HG03103 (cell line): ENCODE measurements around the gene STPG4.

Experiments
- ATAC-seq: cut with Tn5 transposase; IDR thresholded peaks from one replicate; pipeline ENCODE4 v1.9.1; 2021; ENCODE audit warnings: low read depth; ENCODE audit not compliant: unreplicated experiment

The STPG4 gene

DNA sequence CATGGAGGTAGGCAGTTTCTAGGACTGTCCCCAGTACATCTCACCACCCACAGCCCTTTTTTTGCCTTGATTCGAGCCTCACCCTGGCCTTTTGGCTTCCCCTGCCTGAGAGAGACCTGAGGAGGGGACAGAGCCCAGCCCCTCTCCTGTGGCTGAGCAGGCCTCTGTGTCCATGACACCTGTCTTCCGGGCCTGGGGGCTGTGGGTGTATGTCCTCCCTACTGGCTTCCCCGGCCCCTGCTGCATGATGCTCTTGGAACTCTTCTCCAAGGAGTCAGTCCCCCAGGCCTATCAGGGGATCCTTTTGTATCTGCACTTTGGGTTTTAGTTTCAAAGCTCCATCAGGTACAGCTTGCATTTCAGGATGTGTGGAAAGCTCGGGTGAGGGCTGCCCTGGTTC, 80.4 kb downstream of the STPG4 start:
- ATAC-seq = no peak

GRCh38 chr2:47073641-47074040, 81.5 kb downstream of the STPG4 start:
- ATAC-seq = no peak

- no peak for ATAC-seq
These were observed 81.9 kb downstream of the STPG4 start for GRCh38 chr2:47073217-47073616.

DNA sequence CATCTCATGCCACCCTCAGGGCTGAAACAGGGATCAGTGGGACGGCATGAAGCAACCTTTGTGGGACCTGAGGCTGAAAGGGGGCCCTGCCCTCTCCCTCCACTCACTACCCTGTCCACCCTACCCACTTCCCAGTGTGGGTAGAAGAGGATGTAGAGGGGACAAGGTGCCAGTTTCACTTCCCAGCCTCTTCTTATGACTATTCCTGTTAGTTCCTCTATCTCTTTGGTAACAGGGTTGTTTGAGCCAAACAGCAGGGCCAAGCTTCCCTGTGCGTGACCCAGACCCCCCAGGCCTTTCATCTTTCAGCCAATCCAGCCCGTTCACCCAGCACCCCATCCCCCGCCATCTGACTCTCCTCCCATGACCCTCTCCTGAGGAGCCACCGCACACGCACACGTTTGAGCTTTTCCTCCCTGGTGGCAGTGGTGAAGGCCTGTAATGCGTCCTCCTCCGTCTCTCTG, 82.3 kb downstream of the STPG4 start:
- no peak for ATAC-seq

DNA sequence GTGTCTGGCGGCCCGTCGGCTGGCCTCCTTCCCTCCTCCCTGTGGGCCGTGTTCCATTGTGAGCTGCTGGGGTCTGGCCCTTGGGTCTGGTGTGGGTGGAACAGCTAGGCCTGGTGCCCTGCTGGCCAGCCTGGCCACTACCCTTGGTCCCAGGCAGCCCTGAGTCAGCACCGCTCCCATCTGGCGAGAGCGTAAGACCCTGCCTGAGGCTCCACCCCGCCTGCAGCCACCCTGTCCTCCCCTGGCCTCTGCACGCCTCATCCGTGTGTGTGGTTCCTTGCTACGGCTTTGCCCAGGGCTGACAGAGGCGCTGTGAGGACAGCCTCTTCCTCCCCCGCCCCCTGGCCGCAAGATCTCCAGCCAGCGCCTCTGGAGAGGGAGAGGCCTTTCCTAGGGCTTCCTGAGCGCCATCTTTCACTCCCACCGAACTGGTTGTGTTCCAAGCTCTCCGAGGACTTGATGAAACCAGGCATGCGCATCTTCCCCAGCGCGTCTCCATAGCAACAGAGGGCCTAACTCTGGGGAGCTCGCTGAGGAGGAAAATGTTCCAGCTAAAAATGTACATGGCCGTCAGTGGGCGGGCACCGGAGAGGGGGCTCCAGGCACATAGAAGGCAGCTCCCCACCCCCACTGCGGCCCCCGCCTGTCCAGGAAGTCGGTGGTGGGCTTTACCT, 83.0 kb downstream of the STPG4 start:
- peak; percentile 5 for ATAC-seq

DNA sequence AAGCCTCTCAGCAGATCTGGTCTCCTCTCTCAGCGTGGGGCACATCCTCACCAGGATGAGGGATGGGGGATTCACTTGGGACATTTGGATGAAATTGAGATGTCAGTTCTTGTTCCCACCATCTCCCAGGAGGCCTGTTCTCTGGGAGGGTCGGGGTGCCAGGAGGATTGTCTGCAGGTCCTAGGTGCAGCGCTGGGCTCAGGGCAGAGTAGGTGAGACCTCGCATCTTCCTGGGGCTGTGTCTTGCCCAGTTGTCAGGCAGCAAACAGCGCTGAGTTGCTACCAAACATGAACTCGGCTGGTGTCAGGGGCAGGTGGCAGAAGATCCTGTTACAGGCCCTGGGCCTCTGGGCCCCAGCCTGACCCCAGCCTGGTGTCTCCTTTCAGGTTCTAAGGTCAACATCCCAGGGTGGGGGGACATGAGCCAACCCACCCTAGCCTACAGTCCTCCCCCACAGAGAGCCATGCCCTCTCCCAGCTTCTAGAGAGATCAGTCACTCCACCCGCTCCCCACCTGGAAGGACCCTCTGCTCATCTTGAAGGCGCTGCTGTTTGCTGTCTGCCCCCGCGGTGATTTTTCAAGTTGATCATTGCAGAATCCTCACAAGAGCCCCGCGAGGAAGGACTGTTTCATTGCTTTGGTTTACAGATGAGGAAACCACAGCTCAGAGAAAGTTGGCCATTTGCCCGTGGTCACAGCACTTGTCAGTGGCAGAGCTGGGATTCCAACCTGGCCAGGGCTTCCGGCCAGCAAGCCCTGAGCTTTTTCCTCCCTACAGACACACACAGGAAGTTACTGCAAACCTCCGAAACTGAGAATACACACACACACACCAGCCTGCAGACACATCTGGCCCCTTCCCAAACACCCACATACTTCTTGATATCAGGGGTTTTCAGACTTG, 83.9 kb downstream of the STPG4 start:
- peak; percentile 80 for ATAC-seq

GRCh38 chr2:47070155-47070919, 84.8 kb downstream of the STPG4 start:
- ATAC-seq = no peak

GRCh38 chr2:47069628-47070154, 85.4 kb downstream of the STPG4 start:
- ATAC-seq = no peak

DNA sequence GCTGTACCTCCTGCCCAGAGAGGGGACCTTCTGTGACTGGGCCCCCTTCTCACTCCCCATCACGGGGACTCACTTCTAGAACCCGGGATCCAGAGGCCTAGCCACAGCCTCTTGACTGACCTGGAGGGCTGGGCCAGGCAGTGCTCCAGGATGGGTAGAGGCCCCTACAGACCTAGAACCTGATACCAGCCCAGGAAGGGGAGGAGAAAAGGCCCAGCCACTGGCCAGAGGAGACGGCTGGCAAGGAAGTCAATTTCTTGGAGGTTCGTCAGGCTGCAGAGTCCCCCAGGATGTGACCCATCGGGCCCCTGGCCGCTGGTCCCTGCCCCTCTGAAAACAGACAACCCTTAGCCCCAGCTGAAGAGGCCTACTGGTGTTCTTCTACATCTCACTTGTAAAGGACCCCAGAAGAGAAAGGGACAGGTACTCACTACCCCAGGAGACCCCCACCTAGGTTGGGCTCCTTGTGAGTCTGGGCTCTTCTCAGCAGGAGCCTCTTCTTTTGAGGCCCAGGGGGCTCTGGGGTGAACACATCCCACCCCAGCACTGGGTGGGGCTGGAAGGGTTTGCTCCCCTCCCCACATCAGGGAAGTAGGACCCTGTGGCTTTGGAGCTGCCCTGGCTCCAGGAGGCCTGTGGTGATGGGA, 86.0 kb downstream of the STPG4 start:
- no peak for ATAC-seq

DNA sequence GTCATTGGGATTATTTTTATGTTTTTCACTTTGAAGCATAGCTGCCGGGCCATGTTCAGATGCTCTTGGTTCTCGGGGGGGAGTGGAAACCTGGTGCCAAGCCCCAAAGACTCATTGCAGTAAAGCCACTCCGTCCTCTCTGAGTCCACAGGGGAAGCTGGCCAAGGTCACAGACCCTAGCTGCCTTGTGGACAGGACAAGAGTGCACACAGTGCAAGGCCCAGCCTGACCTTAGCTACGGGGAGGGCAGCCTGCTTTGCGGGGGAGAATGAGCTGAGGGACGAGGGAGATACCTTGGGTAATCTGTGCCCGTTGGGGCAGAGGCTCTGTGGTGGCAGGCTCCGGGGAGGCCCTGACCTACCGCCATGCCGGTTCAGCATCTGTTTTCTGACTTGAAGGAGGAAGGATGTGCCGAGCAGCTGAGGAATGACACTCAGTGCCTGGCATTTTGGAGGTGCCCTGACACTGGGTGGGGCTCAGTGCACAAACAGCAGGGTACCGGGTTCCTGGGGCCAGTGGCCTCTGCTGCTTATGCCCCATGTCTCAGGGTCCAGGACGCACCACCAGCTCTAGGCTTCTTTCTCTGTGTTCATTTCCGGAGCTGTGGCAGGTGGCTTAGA, 87.2 kb downstream of the STPG4 start:
- no peak for ATAC-seq

DNA sequence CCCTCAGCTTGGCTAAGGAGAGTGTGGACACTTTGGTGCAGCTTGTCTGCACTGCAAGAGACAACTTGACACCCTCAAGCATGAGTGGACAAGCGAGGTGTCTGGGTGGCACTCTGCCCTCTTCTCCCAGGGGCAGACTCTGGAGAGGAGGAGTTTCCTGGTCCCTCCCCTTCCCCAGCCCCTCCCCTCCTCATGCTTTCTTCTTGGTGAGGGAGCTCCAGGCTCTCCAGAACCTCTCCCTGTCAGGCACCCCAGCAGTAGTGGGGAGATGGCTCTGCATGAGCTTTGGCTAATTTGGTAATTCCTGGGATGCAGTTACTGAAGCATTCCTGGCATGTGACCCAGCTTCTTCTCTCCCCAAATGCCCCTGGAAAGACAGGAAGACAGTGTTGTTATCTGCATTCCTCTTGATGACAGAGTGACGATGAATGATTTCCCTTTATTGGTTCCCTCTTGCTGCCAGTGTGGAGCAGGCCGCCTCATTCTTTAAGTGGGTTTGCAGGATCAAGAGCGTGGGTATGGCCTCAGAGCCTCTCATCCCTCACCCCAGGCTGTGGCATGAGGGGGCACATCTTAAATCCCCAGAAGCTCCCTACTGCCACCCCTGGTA, 89.2 kb downstream of the STPG4 start:
- no peak for ATAC-seq

- ATAC-seq = no peak
These were observed 89.8 kb downstream of the STPG4 start for GRCh38 chr2:47065343-47065742.

GRCh38 chr2:47064106-47064505, 91.0 kb downstream of the STPG4 start:
- no peak for ATAC-seq

DNA sequence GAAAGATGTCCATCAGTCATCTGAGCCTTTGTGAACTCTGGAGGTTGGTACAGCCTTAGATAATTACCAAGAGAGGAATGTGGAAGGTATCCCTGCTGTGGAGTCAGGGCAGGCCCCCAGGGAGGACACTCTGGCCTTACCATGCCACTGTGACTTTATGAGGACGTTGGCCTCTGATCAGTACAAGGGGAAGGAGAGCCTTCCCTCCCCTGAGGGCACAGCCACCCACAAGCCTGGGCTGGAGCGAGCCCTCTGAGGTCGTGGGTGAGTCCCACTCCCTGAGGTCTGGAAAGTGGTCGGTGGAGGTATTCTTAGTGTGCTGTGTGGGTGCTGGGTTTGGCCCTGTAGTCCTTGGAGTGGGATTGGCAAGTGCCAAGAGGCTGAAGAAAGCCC, 91.6 kb downstream of the STPG4 start:
- no peak for ATAC-seq

DNA sequence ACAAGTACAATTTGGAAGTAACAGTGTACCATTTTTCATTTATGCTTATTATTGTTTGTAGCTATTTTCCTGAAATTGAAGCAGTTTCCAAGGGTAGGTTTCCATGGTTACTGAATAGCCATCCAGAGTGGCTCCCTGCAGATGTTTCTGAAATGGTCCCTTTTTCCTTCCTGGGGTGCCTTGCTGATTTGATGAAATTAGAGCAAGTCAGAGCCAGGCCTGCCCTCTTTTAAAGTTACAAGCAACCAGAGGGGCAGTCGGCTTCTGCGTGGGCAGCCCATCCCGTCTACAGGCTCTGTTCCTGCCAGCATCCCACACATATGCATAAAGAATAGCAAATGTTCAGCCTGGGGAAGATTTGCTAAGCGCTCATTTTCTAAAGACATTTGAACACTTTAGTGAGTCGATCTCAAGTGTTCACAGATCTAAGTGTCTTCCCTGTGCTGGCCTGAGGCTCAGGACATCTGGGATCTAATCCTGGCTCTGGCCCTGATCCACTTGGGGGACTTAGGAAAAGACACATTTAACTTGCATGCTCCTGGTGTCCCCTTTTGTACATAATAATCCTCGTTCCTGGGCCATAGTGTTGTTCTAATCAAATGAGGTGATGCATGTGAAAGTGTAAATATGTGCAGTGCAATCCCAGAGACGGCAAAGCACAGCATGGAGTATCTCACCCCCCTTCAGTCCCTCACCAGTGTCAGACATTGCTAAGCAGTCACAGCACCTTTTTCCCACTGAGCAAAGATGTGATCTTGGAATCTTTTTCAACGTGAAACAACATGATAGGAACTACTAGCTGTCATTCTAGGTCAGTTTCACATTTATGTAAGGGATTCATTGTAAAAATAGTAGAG, 92.2 kb downstream of the STPG4 start:
- ATAC-seq = no peak

GRCh38 chr2:47061944-47062678, 93.0 kb downstream of the STPG4 start:
- no peak for ATAC-seq

- ATAC-seq = no peak
These were observed 94.4 kb downstream of the STPG4 start for GRCh38 chr2:47060652-47061170.
